Measurements from ENCODE around the gene SPATA31E1.

DNA sequence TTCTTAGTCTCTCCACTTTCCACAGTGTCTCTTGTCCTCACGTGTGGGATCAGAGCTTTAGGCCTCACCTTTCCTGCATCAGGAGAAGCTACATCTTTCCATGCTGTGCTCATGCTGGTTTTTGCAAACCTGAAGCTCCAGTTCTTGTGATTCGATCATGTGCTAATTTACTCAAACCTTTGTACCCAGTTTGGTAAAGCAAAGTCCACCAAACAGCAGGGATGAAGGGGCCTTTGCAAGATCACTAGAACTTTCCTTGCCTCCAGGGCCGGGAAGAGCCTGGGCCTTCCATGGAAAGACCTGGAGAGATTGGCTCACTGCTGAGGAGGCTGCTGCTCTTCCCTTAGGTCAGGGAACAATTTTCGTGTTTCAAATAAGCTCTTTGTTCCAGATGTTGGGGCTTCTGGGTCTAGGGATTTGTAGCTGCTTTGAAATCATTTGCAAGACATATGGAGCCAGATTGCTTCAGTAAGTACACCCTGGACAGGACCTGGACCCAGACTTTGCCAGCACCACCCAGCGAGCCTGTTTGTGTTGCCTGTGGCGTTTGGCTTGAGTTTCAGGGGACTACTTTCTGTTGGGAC lies 18.7 kb upstream of the SPATA31E1 start:
- no peak for TF ChIP-seq YY1 (IDR thresholded peaks at IDR 0.05; ENCODE audit: low read depth)
- no peak for TF ChIP-seq RAD21 (IDR thresholded peaks at IDR 0.05; ENCODE audit: low read depth)
- TF ChIP-seq MAX (IDR thresholded peaks at IDR 0.05): no peak
- no peak for TF ChIP-seq NFIC (IDR thresholded peaks at IDR 0.05)
- no peak for TF ChIP-seq FOXM1 (IDR thresholded peaks at IDR 0.05; ENCODE audit: borderline replicate concordance, low read depth)
- TF ChIP-seq REST (IDR thresholded peaks at IDR 0.05; ENCODE audit: low read depth): no peak
- TF ChIP-seq TAF1 (IDR thresholded peaks at IDR 0.05; ENCODE audit: low read depth): no peak
- TF ChIP-seq EP300 (IDR thresholded peaks at IDR 0.05; ENCODE audit: borderline replicate concordance): no peak
- TF ChIP-seq EGR1 (IDR thresholded peaks at IDR 0.05): no peak
- TF ChIP-seq TEAD4 (IDR thresholded peaks at IDR 0.05): no peak
